GM12878 (cell line): ENCODE results near the gene TREH. TPM values are rescaled to one million over a fixed set of nuclear protein-coding genes. Genes with fewer than 3 reads are reported as not detected.

Source experiments
- CBFB ChIP-seq: IDR thresholded peaks from 2 replicates; pipeline ENCODE4 v1.6.1; 2016; ENCODE audit warnings: antibody characterized with exemption, low read depth
- CHD1 ChIP-seq: IDR thresholded peaks from 2 replicates; pipeline ENCODE4 v1.6.1; 2012; ENCODE audit warnings: low read depth, low read length, improper control_type of control experiment
- HDGF ChIP-seq: fragments of 450-650 bp; IDR thresholded peaks from 2 replicates; pipeline ENCODE4 v1.6.1; 2016; ENCODE audit warnings: antibody characterized with exemption
- KAT2A ChIP-seq: conservative IDR thresholded peaks from 2 replicates; pipeline ENCODE4 v1.6.1; 2011; ENCODE audit warnings: low read depth, low read length; ENCODE audit not compliant: control insufficient read depth
- MEF2A ChIP-seq: IDR thresholded peaks from 2 replicates; pipeline ENCODE4 v1.6.1; 2011; ENCODE audit warnings: low read depth, mild to moderate bottlenecking, low read length, moderate library complexity; ENCODE audit not compliant: insufficient read depth
- RFX5 ChIP-seq: IDR thresholded peaks from 2 replicates; pipeline ENCODE4 v1.6.1; 2011; ENCODE audit warnings: low read depth, low read length, improper control_type of control experiment
- ZNF207 ChIP-seq: fragments of 450-650 bp; IDR thresholded peaks from 2 replicates; pipeline ENCODE4 v1.6.1; 2014; ENCODE audit warnings: antibody characterized with exemption, mild to moderate bottlenecking, borderline replicate concordance
- ZNF24 ChIP-seq: fragments of 450-650 bp; IDR thresholded peaks from 2 replicates; pipeline ENCODE4 v1.6.1; 2017; ENCODE audit warnings: antibody characterized with exemption, mild to moderate bottlenecking
- polyA plus RNA-seq, 11 experiments: library from polyadenylated mRNA; depleted of rRNA in 4 of 11; unstranded in 6 of 11; stranded (reverse) in 5 of 11; fragments of >200 nt; fragmentation: Nextera tagmentation in 4 of 11; fragmentation: Illumina TruSeq in 1 of 11; extraction: Ambion mirVana in 4 of 11; extraction: Trizol in 1 of 11; gene quantifications; 1 replicate in 1 of 11; 2 replicates in 10 of 11; pipeline versions ENCODE4 v1.2.1 to v1.2.3, GENCODE V29; 2011 to 2016; ENCODE audit warnings: inconsistent platforms in 2 of 11, missing spikeins in 2 of 11, low read depth in 1 of 11
- total RNA-seq, 4 experiments: library from RNA; depleted of rRNA in 3 of 4; stranded (reverse); fragments of >200 nt in 3 of 4; fragmentation: Illumina TruSeq in 1 of 4; extraction: Trizol in 1 of 4; gene quantifications; 2 replicates each; pipeline versions ENCODE4 v1.2.1 to v1.2.3, GENCODE V29; 2013 to 2021
- TF ChIP-seq, protein P1 (sequence below): fragments of 450-650 bp; IDR thresholded peaks from 2 replicates; pipeline ENCODE4 v1.6.1; 2018; ENCODE audit warnings: mild to moderate bottlenecking, low read depth, moderate library complexity; ENCODE audit not compliant: partially characterized antibody
- TF ChIP-seq, protein P2 (sequence below): fragments of 150-350 bp; IDR thresholded peaks from 2 replicates; pipeline ENCODE4 v1.6.1; 2016; ENCODE audit warnings: low read depth, low read length

The TREH gene
- total and polyA plus RNA-seq, 10 of the 15 experiments (the other 5 are each of a cell fraction or from before 2014, with no cell fraction given) = not detected

DNA sequence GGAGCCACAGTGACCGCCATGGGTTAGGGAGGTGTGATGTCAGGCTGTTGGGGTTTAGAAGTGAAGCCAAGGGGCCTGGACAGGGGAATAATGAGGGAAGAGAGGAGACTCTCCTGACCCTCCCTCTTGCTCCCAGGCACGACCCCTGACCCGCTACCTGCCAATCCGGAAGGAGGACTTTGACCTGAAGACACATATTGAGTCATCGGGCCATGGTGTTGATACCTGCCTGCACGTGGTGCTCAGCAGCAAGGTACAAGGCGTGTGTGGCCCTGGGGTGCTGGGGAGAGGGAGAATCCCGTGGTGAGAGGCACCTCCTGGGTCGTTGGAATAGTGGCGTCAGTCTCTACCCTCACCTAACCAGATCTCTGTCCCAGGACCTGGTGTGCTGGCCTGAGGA is 29.5 kb downstream of the TREH start (continued):
- TF ChIP-seq, protein P1, sequence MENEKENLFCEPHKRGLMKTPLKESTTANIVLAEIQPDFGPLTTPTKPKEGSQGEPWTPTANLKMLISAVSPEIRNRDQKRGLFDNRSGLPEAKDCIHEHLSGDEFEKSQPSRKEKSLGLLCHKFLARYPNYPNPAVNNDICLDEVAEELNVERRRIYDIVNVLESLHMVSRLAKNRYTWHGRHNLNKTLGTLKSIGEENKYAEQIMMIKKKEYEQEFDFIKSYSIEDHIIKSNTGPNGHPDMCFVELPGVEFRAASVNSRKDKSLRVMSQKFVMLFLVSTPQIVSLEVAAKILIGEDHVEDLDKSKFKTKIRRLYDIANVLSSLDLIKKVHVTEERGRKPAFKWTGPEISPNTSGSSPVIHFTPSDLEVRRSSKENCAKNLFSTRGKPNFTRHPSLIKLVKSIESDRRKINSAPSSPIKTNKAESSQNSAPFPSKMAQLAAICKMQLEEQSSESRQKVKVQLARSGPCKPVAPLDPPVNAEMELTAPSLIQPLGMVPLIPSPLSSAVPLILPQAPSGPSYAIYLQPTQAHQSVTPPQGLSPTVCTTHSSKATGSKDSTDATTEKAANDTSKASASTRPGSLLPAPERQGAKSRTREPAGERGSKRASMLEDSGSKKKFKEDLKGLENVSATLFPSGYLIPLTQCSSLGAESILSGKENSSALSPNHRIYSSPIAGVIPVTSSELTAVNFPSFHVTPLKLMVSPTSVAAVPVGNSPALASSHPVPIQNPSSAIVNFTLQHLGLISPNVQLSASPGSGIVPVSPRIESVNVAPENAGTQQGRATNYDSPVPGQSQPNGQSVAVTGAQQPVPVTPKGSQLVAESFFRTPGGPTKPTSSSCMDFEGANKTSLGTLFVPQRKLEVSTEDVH = no peak
- TF ChIP-seq RFX5 (no peak), CHD1 (no peak), KAT2A (no peak), ZNF24 (no peak), MEF2A (no peak), CBFB (no peak), HDGF (no peak), ZNF207 (no peak)
- TF ChIP-seq, protein P2, sequence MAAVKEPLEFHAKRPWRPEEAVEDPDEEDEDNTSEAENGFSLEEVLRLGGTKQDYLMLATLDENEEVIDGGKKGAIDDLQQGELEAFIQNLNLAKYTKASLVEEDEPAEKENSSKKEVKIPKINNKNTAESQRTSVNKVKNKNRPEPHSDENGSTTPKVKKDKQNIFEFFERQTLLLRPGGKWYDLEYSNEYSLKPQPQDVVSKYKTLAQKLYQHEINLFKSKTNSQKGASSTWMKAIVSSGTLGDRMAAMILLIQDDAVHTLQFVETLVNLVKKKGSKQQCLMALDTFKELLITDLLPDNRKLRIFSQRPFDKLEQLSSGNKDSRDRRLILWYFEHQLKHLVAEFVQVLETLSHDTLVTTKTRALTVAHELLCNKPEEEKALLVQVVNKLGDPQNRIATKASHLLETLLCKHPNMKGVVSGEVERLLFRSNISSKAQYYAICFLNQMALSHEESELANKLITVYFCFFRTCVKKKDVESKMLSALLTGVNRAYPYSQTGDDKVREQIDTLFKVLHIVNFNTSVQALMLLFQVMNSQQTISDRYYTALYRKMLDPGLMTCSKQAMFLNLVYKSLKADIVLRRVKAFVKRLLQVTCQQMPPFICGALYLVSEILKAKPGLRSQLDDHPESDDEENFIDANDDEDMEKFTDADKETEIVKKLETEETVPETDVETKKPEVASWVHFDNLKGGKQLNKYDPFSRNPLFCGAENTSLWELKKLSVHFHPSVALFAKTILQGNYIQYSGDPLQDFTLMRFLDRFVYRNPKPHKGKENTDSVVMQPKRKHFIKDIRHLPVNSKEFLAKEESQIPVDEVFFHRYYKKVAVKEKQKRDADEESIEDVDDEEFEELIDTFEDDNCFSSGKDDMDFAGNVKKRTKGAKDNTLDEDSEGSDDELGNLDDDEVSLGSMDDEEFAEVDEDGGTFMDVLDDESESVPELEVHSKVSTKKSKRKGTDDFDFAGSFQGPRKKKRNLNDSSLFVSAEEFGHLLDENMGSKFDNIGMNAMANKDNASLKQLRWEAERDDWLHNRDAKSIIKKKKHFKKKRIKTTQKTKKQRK = no peak
